DOHH2 (cell line): ENCODE measurements around the gene BANK1.

ENCODE experiments used
- H3F3A ChIP-seq: fragments of 200-600 bp; sonication (generic), shearing (Covaris generic); 2 replicates; pipeline ENCODE4 v1.6.0; 2016; ENCODE audit warnings: antibody characterized with exemption, mild to moderate bottlenecking; ENCODE audit not compliant: control insufficient read depth, insufficient read depth
- H3K27ac ChIP-seq: fragments of 200-600 bp; sonication (generic); 2 replicates; pipeline ENCODE4 v1.5.1; 2014; ENCODE audit warnings: low read depth, mild to moderate bottlenecking, low read length, moderate library complexity
- H3K27me3 ChIP-seq: fragments of 200-600 bp; sonication (generic); 2 replicates; pipeline ENCODE4 v1.6.1; 2014; ENCODE audit warnings: mild to moderate bottlenecking, low read length, mixed read lengths; ENCODE audit not compliant: control insufficient read depth
- H3K36me3 ChIP-seq: fragments of 200-600 bp; sonication (generic); 2 replicates; pipeline ENCODE4 v1.6.1; 2014; ENCODE audit warnings: mild to moderate bottlenecking, low read length, moderate library complexity, mixed read lengths; ENCODE audit not compliant: control insufficient read depth
- H3K4me1 ChIP-seq: fragments of 200-600 bp; sonication (generic); 2 replicates; pipeline ENCODE4 v1.6.1; 2014; ENCODE audit warnings: mild to moderate bottlenecking, low read length, mixed read lengths; ENCODE audit not compliant: control insufficient read depth
- H3K4me2 ChIP-seq: fragments of 200-600 bp; sonication (generic); 2 replicates; pipeline ENCODE4 v1.6.0; 2014; ENCODE audit warnings: mild to moderate bottlenecking, low read length, moderate library complexity
- H3K4me3 ChIP-seq: fragments of 200-600 bp; sonication (generic); 2 replicates; pipeline ENCODE4 v1.5.1; 2014; ENCODE audit warnings: mild to moderate bottlenecking, low read length, mixed read lengths
- H3K79me2 ChIP-seq: fragments of 200-600 bp; sonication (generic); 2 replicates; pipeline ENCODE4 v1.6.1; 2014; ENCODE audit warnings: mild to moderate bottlenecking, low read length, mixed read lengths; ENCODE audit not compliant: control insufficient read depth
- H3K9me2 ChIP-seq: fragments of 200-600 bp; sonication (generic); replicated peaks from 2 replicates; pipeline ENCODE4 v1.6.1; 2014; ENCODE audit warnings: mild to moderate bottlenecking, low read length, mixed read lengths; ENCODE audit not compliant: control insufficient read depth
- H3K9me3 ChIP-seq: fragments of 200-600 bp; sonication (generic); 2 replicates; pipeline ENCODE4 v1.6.1; 2014; ENCODE audit warnings: antibody characterized with exemption, low read length, mixed read lengths; ENCODE audit not compliant: control insufficient read depth, insufficient read depth
- H4K20me1 ChIP-seq: fragments of 200-600 bp; sonication (generic); 2 replicates; pipeline ENCODE4 v1.6.0; 2014; ENCODE audit warnings: low read depth, mild to moderate bottlenecking, antibody characterized with exemption, low read length, moderate library complexity; ENCODE audit not compliant: control insufficient read depth, insufficient read depth
- CTCF ChIP-seq: fragments of 200-600 bp; sonication (generic); IDR thresholded peaks from one replicate; pipeline ENCODE4 v1.5.1; 2014; ENCODE audit warnings: antibody characterized with exemption, mild to moderate bottlenecking, low read depth, low read length; ENCODE audit not compliant: poor library complexity, severe bottlenecking
- EZH2phosphoT487 ChIP-seq: fragments of 200-600 bp; sonication (generic); IDR thresholded peaks from 2 replicates; pipeline ENCODE4 v1.6.1; 2017; ENCODE audit warnings: borderline replicate concordance, mild to moderate bottlenecking, antibody characterized with exemption, low read length, moderate library complexity, mixed read lengths

BANK1 gene

GRCh38 chr4:102064747-102065442, 274.4 kb downstream of the BANK1 start:
- Histone ChIP-seq H3K27ac (no peak overlapping the region), H3K27me3 (no peaks in the 10 kb centered on the region), H3K4me2 (no peak overlapping the region), H3K79me2 (no peaks in the 10 kb centered on the region), H3K4me3 (no peak overlapping the region), H3K36me3 (no peaks in the 10 kb centered on the region), H3K4me1 (no peaks in the 10 kb centered on the region), H4K20me1 (no peaks in the 10 kb centered on the region), H3F3A (no peaks in the 10 kb centered on the region), H3K9me3 (no peaks in the 10 kb centered on the region), H3K9me2 (no peaks in the 10 kb centered on the region)
- no peak for TF ChIP-seq CTCF
- no peak for TF ChIP-seq EZH2phosphoT487

- Histone ChIP-seq H3K27me3 (no peaks in the 10 kb centered on the region), H3F3A (no peaks in the 10 kb centered on the region), H3K4me1 (no peaks in the 10 kb centered on the region), H4K20me1 (0 out of 2 replicates have a peak, but pooled peaks cover 3% of the 10 kb centered on the region), H3K36me3 (no peaks in the 10 kb centered on the region), H3K27ac (no peak overlapping the region), H3K9me3 (no peaks in the 10 kb centered on the region), H3K9me2 (no peaks in the 10 kb centered on the region), H3K4me2 (no peak overlapping the region), H3K4me3 (no peak overlapping the region), H3K79me2 (no peaks in the 10 kb centered on the region)
- TF ChIP-seq CTCF (no peak), EZH2phosphoT487 (no peak)
These were observed 286.1 kb downstream of the BANK1 start for GRCh38 chr4:102076622-102077021.

GRCh38 chr4:102080184-102080583, 289.7 kb downstream of the BANK1 start:
- Histone ChIP-seq H3K36me3 (no peaks in the 10 kb centered on the region), H3K27ac (no peak overlapping the region), H3K4me3 (no peak overlapping the region), H3F3A (no peaks in the 10 kb centered on the region), H3K4me1 (no peaks in the 10 kb centered on the region), H3K79me2 (no peaks in the 10 kb centered on the region), H4K20me1 (0 out of 2 replicates have a peak, but pooled peaks cover 3% of the 10 kb centered on the region), H3K4me2 (no peak overlapping the region), H3K9me3 (no peaks in the 10 kb centered on the region), H3K9me2 (no peaks in the 10 kb centered on the region), H3K27me3 (no peaks in the 10 kb centered on the region)
- TF ChIP-seq CTCF (no peak), EZH2phosphoT487 (no peak)
